GM23338 (cell line): ENCODE measurements around the gene AK2. TPM values are rescaled to one million over a fixed set of nuclear protein-coding genes. Genes with fewer than 3 reads are reported as not detected.

Source experiments
- ATAC-seq: fragments of 200-7000 bp; cut with Tn5 transposase; 3 replicates; pipeline ENCODE4 v1.9.1; 2020
- DNase-seq: peaks from one replicate; pipeline ENCODE4 v3.0.0-alpha.2; 2015; ENCODE audit warnings: low spot score
- H2AFZ ChIP-seq: fragments of 200-600 bp; sonication (generic); 2 replicates; pipeline ENCODE4 v1.8.0; 2016; ENCODE audit warnings: antibody characterized with exemption, mild to moderate bottlenecking, moderate library complexity
- H3F3A ChIP-seq: fragments of 200-600 bp; sonication (generic); replicated peaks from 2 replicates; pipeline ENCODE4 v1.8.0; 2017; ENCODE audit warnings: antibody characterized with exemption, mixed run types, low read depth
- H3K27ac ChIP-seq: fragments of 200-600 bp; sonication (generic); 2 replicates; pipeline ENCODE4 v1.6.1; 2016; ENCODE audit warnings: low read depth
- H3K27me3 ChIP-seq: fragments of 200-600 bp; sonication (generic); 2 replicates; pipeline ENCODE4 v1.8.0; 2016; ENCODE audit warnings: mild to moderate bottlenecking, mixed run types, moderate library complexity; ENCODE audit not compliant: insufficient read depth
- H3K36me3 ChIP-seq: fragments of 200-600 bp; sonication (generic); 2 replicates; pipeline ENCODE4 v1.8.0; 2016; ENCODE audit warnings: mild to moderate bottlenecking; ENCODE audit not compliant: insufficient read depth
- H3K4me1 ChIP-seq: fragments of 200-600 bp; sonication (generic); 2 replicates; pipeline ENCODE4 v1.8.0; 2016; ENCODE audit warnings: mild to moderate bottlenecking, moderate library complexity; ENCODE audit not compliant: insufficient read depth
- H3K4me2 ChIP-seq: fragments of 200-600 bp; sonication (generic); 2 replicates; pipeline ENCODE4 v1.7.1; 2017; ENCODE audit warnings: mixed run types
- H3K4me3 ChIP-seq: fragments of 200-600 bp; sonication (generic); 2 replicates; pipeline ENCODE4 v1.6.1; 2016; ENCODE audit warnings: mixed run types
- H3K79me2 ChIP-seq: fragments of 200-600 bp; sonication (generic); replicated peaks from 2 replicates; pipeline ENCODE4 v1.8.0; 2017; ENCODE audit warnings: mild to moderate bottlenecking; ENCODE audit not compliant: insufficient read depth
- H3K9me2 ChIP-seq: fragments of 200-600 bp; sonication (generic); 2 replicates; pipeline ENCODE4 v1.8.0; 2017; ENCODE audit not compliant: insufficient read depth
- H4K20me1 ChIP-seq: fragments of 200-600 bp; sonication (generic); replicated peaks from 2 replicates; pipeline ENCODE4 v1.8.0; 2017; ENCODE audit warnings: mild to moderate bottlenecking; ENCODE audit not compliant: insufficient read depth
- H3K27ac Mint-ChIP-seq: 2 replicates; pipeline ENCODE4 v1.8.0; 2020; ENCODE audit warnings: inconsistent platforms, mild to moderate bottlenecking, moderate library complexity, mixed read lengths
- H3K27me3 Mint-ChIP-seq: 3 replicates; pipeline ENCODE4 v1.8.0; 2022; ENCODE audit warnings: low read depth, mild to moderate bottlenecking, moderate library complexity, mixed read lengths, inconsistent platforms; ENCODE audit not compliant: insufficient read depth, poor library complexity
- H3K36me3 Mint-ChIP-seq: 3 replicates; pipeline ENCODE4 v1.8.0; 2021; ENCODE audit warnings: low read depth, mild to moderate bottlenecking, inconsistent platforms, moderate library complexity, mixed read lengths
- H3K4me1 Mint-ChIP-seq: 3 replicates; pipeline ENCODE4 v1.8.0; 2020; ENCODE audit warnings: mild to moderate bottlenecking, inconsistent platforms, mixed read lengths
- H3K4me3 Mint-ChIP-seq: 3 replicates; pipeline ENCODE4 v1.8.0; 2021; ENCODE audit warnings: moderate library complexity, mild to moderate bottlenecking, inconsistent platforms, mixed read lengths
- H3K9me3 Mint-ChIP-seq: 3 replicates; pipeline ENCODE4 v1.8.0; 2020; ENCODE audit warnings: moderate library complexity, mild to moderate bottlenecking, inconsistent platforms, mixed read lengths
- CREB1 ChIP-seq: fragments of 250-450 bp; sonication (Bioruptor Pico); IDR thresholded peaks from 2 replicates; pipeline ENCODE4 v1.5.0; 2020; ENCODE audit warnings: low read depth, mild to moderate bottlenecking, moderate library complexity
- EZH2 ChIP-seq: fragments of 200-600 bp; sonication (generic); IDR thresholded peaks from one replicate; pipeline ENCODE4 v1.8.0; 2017; ENCODE audit warnings: antibody characterized with exemption, mild to moderate bottlenecking, low read depth; ENCODE audit not compliant: unreplicated experiment
- EZH2phosphoT487 ChIP-seq: fragments of 200-600 bp; sonication (generic); IDR thresholded peaks from one replicate; pipeline ENCODE4 v1.8.1; 2018; ENCODE audit warnings: antibody characterized with exemption; ENCODE audit not compliant: unreplicated experiment
- JUNB ChIP-seq: IDR thresholded peaks from one replicate; pipeline ENCODE4 v1.6.1; 2016; ENCODE audit warnings: antibody characterized with exemption; ENCODE audit not compliant: unreplicated experiment
- POLR2AphosphoS5 ChIP-seq: IDR thresholded peaks from 2 replicates; pipeline ENCODE4 v1.6.1; 2016; ENCODE audit warnings: antibody characterized with exemption, low read depth
- ZNF331 ChIP-seq: fragments of 250-450 bp; sonication (Bioruptor Pico); IDR thresholded peaks from 2 replicates; pipeline ENCODE4 v1.5.0; 2020; ENCODE audit warnings: low read depth, mild to moderate bottlenecking, moderate library complexity
- polyA plus RNA-seq: library from polyadenylated mRNA; unstranded; fragments of >200 nt; fragmentation: Nextera tagmentation; extraction: Ambion mirVana; gene quantifications from 2 replicates; pipeline ENCODE4 v1.2.1, GENCODE V29; 2016
- total RNA-seq: library from RNA; depleted of rRNA; stranded (reverse); fragments of >200 nt; shearing (Covaris generic); gene quantifications from 2 replicates; pipeline ENCODE4 v1.2.3, GENCODE V29; 2014
- TF ChIP-seq, protein P1 (sequence below), 2 experiments: fragments of 200-600 bp in 1 of 2; sonication (generic) in 1 of 2; conservative IDR thresholded peaks; 2 replicates each; pipeline versions ENCODE4 v1.5.1 to v1.6.1; 2016 to 2017; ENCODE audit warnings: antibody characterized with exemption in 2 of 2, low read depth in 2 of 2, mild to moderate bottlenecking in 2 of 2, moderate library complexity in 1 of 2
- TF ChIP-seq, protein P2 (sequence below): fragments of 250-450 bp; sonication (Bioruptor Pico); IDR thresholded peaks from 2 replicates; pipeline ENCODE4 v1.5.0; 2020; ENCODE audit warnings: mild to moderate bottlenecking, moderate library complexity

AK2 gene
- total and polyA plus RNA-seq, 2 experiments from 2014 or later = 125 to 142 TPM

DNA sequence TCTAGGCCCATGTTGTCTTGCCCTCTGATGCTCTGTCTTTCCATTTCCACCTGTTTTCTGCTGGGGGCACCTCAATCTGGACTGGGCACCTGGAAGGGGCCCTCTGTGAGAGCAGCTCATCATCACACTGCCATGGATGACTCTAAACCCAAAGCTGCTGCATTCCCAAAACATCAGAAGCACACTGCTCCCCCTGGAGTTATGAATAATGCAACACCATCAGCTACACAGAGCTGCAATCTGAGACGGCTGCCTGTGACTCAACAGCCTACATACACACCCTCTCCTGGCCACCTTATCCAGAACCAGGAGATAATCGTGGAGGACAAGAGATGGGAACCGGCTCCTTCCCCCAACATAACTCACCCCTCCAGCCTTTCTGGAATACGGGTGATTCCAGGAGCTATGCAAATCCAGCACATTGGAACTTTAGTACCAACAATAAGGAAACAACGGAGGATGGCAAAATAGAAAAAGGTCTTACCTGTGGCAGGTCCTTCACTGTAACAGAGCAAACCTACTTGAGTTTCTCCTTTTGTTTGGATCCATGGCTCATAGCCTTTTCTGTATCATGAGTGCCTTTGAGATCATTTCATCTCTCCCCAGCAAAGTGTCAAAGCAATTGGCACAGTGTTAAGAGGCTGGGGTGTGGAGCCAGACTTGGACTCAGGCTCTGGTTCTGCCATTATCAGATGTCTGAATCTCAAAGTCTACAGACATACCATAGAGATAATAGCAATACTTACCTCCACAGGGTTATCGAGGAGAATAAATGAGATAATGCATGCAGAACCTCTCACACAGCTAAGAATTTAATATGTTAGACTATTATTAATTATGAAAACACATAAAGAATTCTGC lies 29.3 kb downstream of the AK2 start:
- peak; percentile 65 for ATAC-seq
- no peak overlapping the region for H3K4me3 Mint-ChIP-seq
- Histone ChIP-seq H3K79me2 (no peaks in the 10 kb centered on the region), H3K4me3 (no peak overlapping the region), H3K4me1 (peaks cover 9% of the 10 kb centered on the region), H3K27me3 (no peaks in the 10 kb centered on the region), H3K36me3 (peaks cover 32% of the 10 kb centered on the region), H3K27ac (no peak overlapping the region), H3K4me2 (no peak overlapping the region), H3F3A (no peaks in the 10 kb centered on the region), H3K9me2 (no peaks in the 10 kb centered on the region; the same call in 1 of the 2 replicates), H2AFZ (no peak overlapping the region), H4K20me1 (peaks cover 24% of the 10 kb centered on the region; the same call in 1 of the 2 replicates)
- H3K9me3 Mint-ChIP-seq = no peaks in the 10 kb centered on the region; the same call in 2 of the 3 replicates
- no peak overlapping the region for H3K27ac Mint-ChIP-seq
- H3K36me3 Mint-ChIP-seq = peaks cover 38% of the 10 kb centered on the region
- no peak for TF ChIP-seq POLR2AphosphoS5
- TF ChIP-seq, protein P1, sequence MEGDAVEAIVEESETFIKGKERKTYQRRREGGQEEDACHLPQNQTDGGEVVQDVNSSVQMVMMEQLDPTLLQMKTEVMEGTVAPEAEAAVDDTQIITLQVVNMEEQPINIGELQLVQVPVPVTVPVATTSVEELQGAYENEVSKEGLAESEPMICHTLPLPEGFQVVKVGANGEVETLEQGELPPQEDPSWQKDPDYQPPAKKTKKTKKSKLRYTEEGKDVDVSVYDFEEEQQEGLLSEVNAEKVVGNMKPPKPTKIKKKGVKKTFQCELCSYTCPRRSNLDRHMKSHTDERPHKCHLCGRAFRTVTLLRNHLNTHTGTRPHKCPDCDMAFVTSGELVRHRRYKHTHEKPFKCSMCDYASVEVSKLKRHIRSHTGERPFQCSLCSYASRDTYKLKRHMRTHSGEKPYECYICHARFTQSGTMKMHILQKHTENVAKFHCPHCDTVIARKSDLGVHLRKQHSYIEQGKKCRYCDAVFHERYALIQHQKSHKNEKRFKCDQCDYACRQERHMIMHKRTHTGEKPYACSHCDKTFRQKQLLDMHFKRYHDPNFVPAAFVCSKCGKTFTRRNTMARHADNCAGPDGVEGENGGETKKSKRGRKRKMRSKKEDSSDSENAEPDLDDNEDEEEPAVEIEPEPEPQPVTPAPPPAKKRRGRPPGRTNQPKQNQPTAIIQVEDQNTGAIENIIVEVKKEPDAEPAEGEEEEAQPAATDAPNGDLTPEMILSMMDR (conservative IDR thresholded peaks at IDR 0.05; ENCODE audit: low read depth in 2 of 2) = peak in 1 of 2 experiments; percentile 35; a peak in 3 of 4 replicates
- no peaks in the 10 kb centered on the region for H3K27me3 Mint-ChIP-seq
- H3K4me1 Mint-ChIP-seq = peaks cover 29% of the 10 kb centered on the region
- DNase-seq = peak; percentile 21

DNA sequence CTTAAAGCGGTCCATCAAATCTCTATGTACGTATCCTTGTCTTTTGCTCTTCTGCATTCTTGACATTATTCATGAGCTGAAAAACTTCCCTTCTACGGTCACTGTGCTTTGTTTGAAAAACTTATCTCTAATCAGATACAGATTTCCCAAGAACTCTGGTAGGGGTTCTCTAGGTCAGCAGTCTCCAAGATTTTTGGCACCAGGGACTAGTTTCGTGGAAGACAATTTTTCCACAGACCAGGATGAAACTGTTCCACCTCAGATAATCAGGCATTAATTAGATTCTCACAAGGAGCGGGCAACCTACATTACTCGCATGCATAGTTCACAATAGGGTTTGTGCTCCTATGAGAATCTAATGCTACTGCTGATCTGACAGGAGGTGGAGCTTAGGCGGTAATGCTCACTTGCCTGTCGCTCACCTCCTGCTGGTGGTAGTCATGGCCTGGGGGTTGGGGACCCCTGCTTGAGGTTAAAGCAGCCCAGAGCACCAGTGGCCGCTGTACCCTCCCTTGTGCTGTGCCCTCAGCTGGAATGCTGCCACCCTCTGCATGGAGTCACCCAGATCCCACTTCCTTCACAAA lies 30.8 kb downstream of the AK2 start:
- ATAC-seq (peak; percentile 60), DNase-seq (peak; percentile 29)
- peaks cover 18% of the 10 kb centered on the region for H3K36me3 ChIP-seq
- Mint-ChIP-seq H3K4me1 (peaks cover 34% of the 10 kb centered on the region), H3K27me3 (no peaks in the 10 kb centered on the region), H3K27ac (no peak overlapping the region), H3K36me3 (peaks cover 24% of the 10 kb centered on the region), H3K9me3 (no peaks in the 10 kb centered on the region; the same call in 2 of the 3 replicates), H3K4me3 (no peak overlapping the region)
- H3K9me2 ChIP-seq = no peaks in the 10 kb centered on the region; the same call in 1 of the 2 replicates
- no peaks in the 10 kb centered on the region for H3K79me2 ChIP-seq
- no peak overlapping the region for H3K27ac ChIP-seq
- H3K27me3 ChIP-seq = no peaks in the 10 kb centered on the region
- H3K4me1 ChIP-seq = peaks cover 9% of the 10 kb centered on the region
- no peaks in the 10 kb centered on the region; the same call in 1 of the 2 replicates for H3F3A ChIP-seq
- H3K4me3 ChIP-seq = no peak overlapping the region
- H2AFZ ChIP-seq = no peak overlapping the region
- H3K4me2 ChIP-seq = no peak overlapping the region
- peaks cover 24% of the 10 kb centered on the region; the same call in 1 of the 2 replicates for H4K20me1 ChIP-seq
- no peak for TF ChIP-seq CREB1 (CRISPR knock-in tag)
- TF ChIP-seq EZH2 = no peak
- TF ChIP-seq, protein P2, sequence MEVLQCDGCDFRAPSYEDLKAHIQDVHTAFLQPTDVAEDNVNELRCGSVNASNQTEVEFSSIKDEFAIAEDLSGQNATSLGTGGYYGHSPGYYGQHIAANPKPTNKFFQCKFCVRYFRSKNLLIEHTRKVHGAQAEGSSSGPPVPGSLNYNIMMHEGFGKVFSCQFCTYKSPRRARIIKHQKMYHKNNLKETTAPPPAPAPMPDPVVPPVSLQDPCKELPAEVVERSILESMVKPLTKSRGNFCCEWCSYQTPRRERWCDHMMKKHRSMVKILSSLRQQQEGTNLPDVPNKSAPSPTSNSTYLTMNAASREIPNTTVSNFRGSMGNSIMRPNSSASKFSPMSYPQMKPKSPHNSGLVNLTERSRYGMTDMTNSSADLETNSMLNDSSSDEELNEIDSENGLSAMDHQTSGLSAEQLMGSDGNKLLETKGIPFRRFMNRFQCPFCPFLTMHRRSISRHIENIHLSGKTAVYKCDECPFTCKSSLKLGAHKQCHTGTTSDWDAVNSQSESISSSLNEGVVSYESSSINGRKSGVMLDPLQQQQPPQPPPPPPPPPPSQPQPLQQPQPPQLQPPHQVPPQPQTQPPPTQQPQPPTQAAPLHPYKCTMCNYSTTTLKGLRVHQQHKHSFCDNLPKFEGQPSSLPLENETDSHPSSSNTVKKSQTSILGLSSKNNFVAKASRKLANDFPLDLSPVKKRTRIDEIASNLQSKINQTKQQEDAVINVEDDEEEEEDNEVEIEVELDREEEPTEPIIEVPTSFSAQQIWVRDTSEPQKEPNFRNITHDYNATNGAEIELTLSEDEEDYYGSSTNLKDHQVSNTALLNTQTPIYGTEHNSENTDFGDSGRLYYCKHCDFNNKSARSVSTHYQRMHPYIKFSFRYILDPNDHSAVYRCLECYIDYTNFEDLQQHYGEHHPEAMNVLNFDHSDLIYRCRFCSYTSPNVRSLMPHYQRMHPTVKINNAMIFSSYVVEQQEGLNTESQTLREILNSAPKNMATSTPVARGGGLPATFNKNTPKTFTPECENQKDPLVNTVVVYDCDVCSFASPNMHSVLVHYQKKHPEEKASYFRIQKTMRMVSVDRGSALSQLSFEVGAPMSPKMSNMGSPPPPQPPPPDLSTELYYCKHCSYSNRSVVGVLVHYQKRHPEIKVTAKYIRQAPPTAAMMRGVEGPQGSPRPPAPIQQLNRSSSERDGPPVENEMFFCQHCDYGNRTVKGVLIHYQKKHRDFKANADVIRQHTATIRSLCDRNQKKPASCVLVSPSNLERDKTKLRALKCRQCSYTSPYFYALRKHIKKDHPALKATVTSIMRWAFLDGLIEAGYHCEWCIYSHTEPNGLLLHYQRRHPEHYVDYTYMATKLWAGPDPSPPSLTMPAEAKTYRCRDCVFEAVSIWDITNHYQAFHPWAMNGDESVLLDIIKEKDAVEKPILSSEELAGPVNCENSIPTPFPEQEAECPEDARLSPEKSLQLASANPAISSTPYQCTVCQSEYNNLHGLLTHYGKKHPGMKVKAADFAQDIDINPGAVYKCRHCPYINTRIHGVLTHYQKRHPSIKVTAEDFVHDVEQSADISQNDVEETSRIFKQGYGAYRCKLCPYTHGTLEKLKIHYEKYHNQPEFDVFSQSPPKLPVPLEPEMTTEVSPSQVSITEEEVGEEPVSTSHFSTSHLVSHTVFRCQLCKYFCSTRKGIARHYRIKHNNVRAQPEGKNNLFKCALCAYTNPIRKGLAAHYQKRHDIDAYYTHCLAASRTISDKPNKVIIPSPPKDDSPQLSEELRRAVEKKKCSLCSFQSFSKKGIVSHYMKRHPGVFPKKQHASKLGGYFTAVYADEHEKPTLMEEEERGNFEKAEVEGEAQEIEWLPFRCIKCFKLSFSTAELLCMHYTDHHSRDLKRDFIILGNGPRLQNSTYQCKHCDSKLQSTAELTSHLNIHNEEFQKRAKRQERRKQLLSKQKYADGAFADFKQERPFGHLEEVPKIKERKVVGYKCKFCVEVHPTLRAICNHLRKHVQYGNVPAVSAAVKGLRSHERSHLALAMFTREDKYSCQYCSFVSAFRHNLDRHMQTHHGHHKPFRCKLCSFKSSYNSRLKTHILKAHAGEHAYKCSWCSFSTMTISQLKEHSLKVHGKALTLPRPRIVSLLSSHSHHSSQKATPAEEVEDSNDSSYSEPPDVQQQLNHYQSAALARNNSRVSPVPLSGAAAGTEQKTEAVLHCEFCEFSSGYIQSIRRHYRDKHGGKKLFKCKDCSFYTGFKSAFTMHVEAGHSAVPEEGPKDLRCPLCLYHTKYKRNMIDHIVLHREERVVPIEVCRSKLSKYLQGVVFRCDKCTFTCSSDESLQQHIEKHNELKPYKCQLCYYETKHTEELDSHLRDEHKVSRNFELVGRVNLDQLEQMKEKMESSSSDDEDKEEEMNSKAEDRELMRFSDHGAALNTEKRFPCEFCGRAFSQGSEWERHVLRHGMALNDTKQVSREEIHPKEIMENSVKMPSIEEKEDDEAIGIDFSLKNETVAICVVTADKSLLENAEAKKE (CRISPR knock-in tag) = no peak
- TF ChIP-seq, protein P1 (conservative IDR thresholded peaks at IDR 0.05; ENCODE audit: low read depth in 2 of 2) = peak; percentile 15 to 29; a peak in 1 of 4 replicates
- TF ChIP-seq EZH2phosphoT487 = no peak
- no peak for TF ChIP-seq ZNF331 (CRISPR knock-in tag)
- no peak for TF ChIP-seq JUNB
